Progenitor cell of endocrine pancreas (in vitro differentiated cells): Measurements from ENCODE around the gene IKZF1. TPM values are rescaled to one million over a fixed set of nuclear protein-coding genes. Genes with fewer than 3 reads are reported as not detected.

Experiments
- DNase-seq: peaks from one replicate; pipeline ENCODE4 v3.0.0; 2021; ENCODE audit warnings: low spot score; ENCODE audit not compliant: unreplicated experiment
- H3K27ac Mint-ChIP-seq: 2 replicates; pipeline ENCODE4 v1.8.0; 2021; ENCODE audit warnings: mild to moderate bottlenecking, moderate library complexity, mixed read lengths
- H3K27me3 Mint-ChIP-seq: 2 replicates; pipeline ENCODE4 v1.8.0; 2021; ENCODE audit warnings: mixed read lengths
- H3K36me3 Mint-ChIP-seq: 2 replicates; pipeline ENCODE4 v1.8.0; 2022; ENCODE audit warnings: mixed read lengths; ENCODE audit not compliant: insufficient read depth
- H3K4me1 Mint-ChIP-seq: 2 replicates; pipeline ENCODE4 v1.8.0; 2021; ENCODE audit warnings: low read depth, mixed read lengths
- H3K4me3 Mint-ChIP-seq: 2 replicates; pipeline ENCODE4 v1.8.0; 2021; ENCODE audit warnings: low read depth, mild to moderate bottlenecking, moderate library complexity, mixed read lengths
- H3K9me3 Mint-ChIP-seq: 2 replicates; pipeline ENCODE4 v1.8.0; 2021; ENCODE audit warnings: low read depth, mixed read lengths
- CTCF ChIP-seq: fragments of 200-600 bp; sonication (generic); IDR thresholded peaks from one replicate; pipeline ENCODE4 v1.5.0; 2021; ENCODE audit warnings: antibody characterized with exemption, mild to moderate bottlenecking; ENCODE audit not compliant: unreplicated experiment
- total RNA-seq: library from RNA; stranded (reverse); gene quantifications from 2 replicates; pipeline ENCODE4 v1.2.1, GENCODE V29; 2021

The IKZF1 gene
- total RNA-seq, 1 donor from 2014 or later = 0.36 TPM

- TF ChIP-seq CTCF = no peak
- DNase-seq = no peak
- H3K36me3 Mint-ChIP-seq = no peaks in the 10 kb centered on the region
- no peak overlapping the region for H3K27ac Mint-ChIP-seq
- H3K9me3 Mint-ChIP-seq = no peaks in the 10 kb centered on the region
- H3K27me3 Mint-ChIP-seq = peaks cover 9% of the 10 kb centered on the region
- no peaks in the 10 kb centered on the region for H3K4me1 Mint-ChIP-seq
- no peak overlapping the region for H3K4me3 Mint-ChIP-seq
These were observed 93.4 kb downstream of the IKZF1 start for GRCh38 chr7:50397971-50398324.

- H3K27me3 Mint-ChIP-seq = peaks cover 9% of the 10 kb centered on the region
- no peaks in the 10 kb centered on the region for H3K36me3 Mint-ChIP-seq
- no peak for DNase-seq
- no peaks in the 10 kb centered on the region for H3K4me1 Mint-ChIP-seq
- H3K4me3 Mint-ChIP-seq = no peak overlapping the region
- no peaks in the 10 kb centered on the region for H3K9me3 Mint-ChIP-seq
- TF ChIP-seq CTCF = no peak
- H3K27ac Mint-ChIP-seq = no peak overlapping the region
These were observed 94.7 kb downstream of the IKZF1 start for GRCh38 chr7:50399206-50399605.

GRCh38 chr7:50399635-50400034, 95.1 kb downstream of the IKZF1 start:
- Mint-ChIP-seq H3K27me3 (peaks cover 9% of the 10 kb centered on the region), H3K9me3 (no peaks in the 10 kb centered on the region), H3K4me1 (no peaks in the 10 kb centered on the region), H3K36me3 (no peaks in the 10 kb centered on the region), H3K27ac (no peak overlapping the region), H3K4me3 (no peak overlapping the region)
- TF ChIP-seq CTCF = no peak
- DNase-seq = no peak

- Mint-ChIP-seq H3K4me3 (no peak overlapping the region), H3K4me1 (no peaks in the 10 kb centered on the region), H3K27me3 (peaks cover 9% of the 10 kb centered on the region), H3K36me3 (no peaks in the 10 kb centered on the region), H3K27ac (no peak overlapping the region), H3K9me3 (no peaks in the 10 kb centered on the region)
- DNase-seq = no peak
- TF ChIP-seq CTCF = no peak
These were observed 95.6 kb downstream of the IKZF1 start for GRCh38 chr7:50400114-50400513.

GRCh38 chr7:50404392-50404791, 99.9 kb downstream of the IKZF1 start:
- Mint-ChIP-seq H3K4me1 (no peaks in the 10 kb centered on the region), H3K27me3 (peaks cover 28% of the 10 kb centered on the region), H3K27ac (no peak overlapping the region), H3K9me3 (no peaks in the 10 kb centered on the region), H3K36me3 (no peaks in the 10 kb centered on the region), H3K4me3 (no peak overlapping the region)
- peak; percentile 20 for TF ChIP-seq CTCF
- no peak for DNase-seq
